HepG2 (cell line): ENCODE results near the gene SPDL1.

ENCODE experiments used
- BCL6 ChIP-seq: IDR thresholded peaks from 2 replicates; pipeline ENCODE4 v1.6.1; 2016; ENCODE audit warnings: missing genetic modification reagents, missing compliant biosample characterization
- IKZF1 ChIP-seq: fragments of 450-650 bp; IDR thresholded peaks from 2 replicates; pipeline ENCODE4 v1.7.1; 2016
- KDM1A ChIP-seq: IDR thresholded peaks from 2 replicates; pipeline ENCODE4 v1.6.1; 2016; ENCODE audit warnings: missing compliant biosample characterization
- NKX3-1 ChIP-seq: sonication (generic); formaldehyde crosslinking; IDR thresholded peaks from 2 replicates; pipeline ENCODE4 v1.5.0; 2020; ENCODE audit warnings: missing genetic modification reagents
- POLR2A ChIP-seq, 2 experiments: IDR thresholded peaks; 2 replicates each; pipeline ENCODE4 v1.6.1; 2011; ENCODE audit warnings: low read depth in 2 of 2, low read length in 2 of 2, mild to moderate bottlenecking in 1 of 2, moderate library complexity in 1 of 2; ENCODE audit not compliant: insufficient read depth in 1 of 2
- REST ChIP-seq, 2 experiments: IDR thresholded peaks; 2 replicates each; pipeline ENCODE4 v1.6.1; 2011 to 2012; ENCODE audit warnings: low read length in 2 of 2, borderline replicate concordance in 1 of 2, low read depth in 1 of 2, mild to moderate bottlenecking in 1 of 2, moderate library complexity in 1 of 2
- ZNF614 ChIP-seq: IDR thresholded peaks from 2 replicates; pipeline ENCODE4 v1.6.1; 2018; ENCODE audit warnings: missing biosample characterization, missing genetic modification reagents, inconsistent platforms, borderline replicate concordance
- ZNF841 ChIP-seq: sonication (generic); formaldehyde crosslinking; IDR thresholded peaks from 2 replicates; pipeline ENCODE4 v1.8.1; 2023; ENCODE audit warnings: missing genetic modification reagents, borderline replicate concordance

GRCh38 chr5:169591636-169592035 is 8.1 kb downstream of the SPDL1 start:
- TF ChIP-seq REST (IDR thresholded peaks at IDR 0.05; ENCODE audit: borderline replicate concordance in 1 of 2, low read depth in 1 of 2, low read length in 2 of 2) (no peak), ZNF614 (no peak), NKX3-1 (CRISPR knock-in tag) (no peak), BCL6 (CRISPR knock-in tag) (no peak), KDM1A (CRISPR knock-in tag) (no peak), IKZF1 (no peak), POLR2A (IDR thresholded peaks at IDR 0.05; ENCODE audit: insufficient read depth in 1 of 2, low read depth in 2 of 2, low read length in 2 of 2) (no peak), ZNF841 (CRISPR knock-in tag) (no peak)
